ENCODE data around the gene FBXL17. TPM values are rescaled to one million over a fixed set of nuclear protein-coding genes. Genes with fewer than 3 reads are reported as not detected.

FBXL17 gene
- total RNA-seq, 2 experiments from 2014 or later = 9.6 to 9.8 TPM

- Mint-ChIP-seq H3K27ac (no peak overlapping the region), H3K9me3 (no peaks in the 10 kb centered on the region), H3K27me3 (no peaks in the 10 kb centered on the region), H3K4me3 (no peak overlapping the region), H3K4me1 (peaks cover 13% of the 10 kb centered on the region), H3K36me3 (ENCODE audit: low read depth) (no peaks in the 10 kb centered on the region)
- CTCF ChIA-PET = no interaction called here
- DNase-seq = no peak
- POLR2A ChIA-PET = no interaction called here
Measured at GRCh38 chr5:108386345-108387061, 4.6 kb upstream of the FBXL17 start.

GRCh38 chr5:108384741-108385140 lies 2.8 kb upstream of the FBXL17 start:
- no peak for DNase-seq
- ChIA-PET CTCF (no interaction called here), POLR2A (no interaction called here)
- H3K27ac Mint-ChIP-seq = no peak overlapping the region
- H3K4me3 Mint-ChIP-seq = no peak overlapping the region
- peaks cover 15% of the 10 kb centered on the region for H3K4me1 Mint-ChIP-seq
- H3K36me3 Mint-ChIP-seq (ENCODE audit: low read depth) = no peaks in the 10 kb centered on the region
- no peaks in the 10 kb centered on the region for H3K27me3 Mint-ChIP-seq
- H3K9me3 Mint-ChIP-seq = no peaks in the 10 kb centered on the region

- Mint-ChIP-seq H3K4me3 (peak overlapping the region; percentile 78), H3K27me3 (no peaks in the 10 kb centered on the region), H3K27ac (peak overlapping the region; percentile 94), H3K4me1 (peaks cover 31% of the 10 kb centered on the region), H3K36me3 (ENCODE audit: low read depth) (peaks cover 7% of the 10 kb centered on the region), H3K9me3 (peaks cover 4% of the 10 kb centered on the region)
- peak; percentile 14 for DNase-seq
- ChIA-PET POLR2A (interaction anchor here (0.7 kb wide), 1 partner anchor 403 kb away, joined by 4 read pairs; no protein-coding TSS in a partner anchor), CTCF (interaction anchor here (2.1 kb wide), 1 partner anchor 10 kb away, joined by 5 read pairs; no protein-coding TSS in a partner anchor)
Measured at GRCh38 chr5:108382784-108383330, 959 bp upstream of the FBXL17 start.

DNA sequence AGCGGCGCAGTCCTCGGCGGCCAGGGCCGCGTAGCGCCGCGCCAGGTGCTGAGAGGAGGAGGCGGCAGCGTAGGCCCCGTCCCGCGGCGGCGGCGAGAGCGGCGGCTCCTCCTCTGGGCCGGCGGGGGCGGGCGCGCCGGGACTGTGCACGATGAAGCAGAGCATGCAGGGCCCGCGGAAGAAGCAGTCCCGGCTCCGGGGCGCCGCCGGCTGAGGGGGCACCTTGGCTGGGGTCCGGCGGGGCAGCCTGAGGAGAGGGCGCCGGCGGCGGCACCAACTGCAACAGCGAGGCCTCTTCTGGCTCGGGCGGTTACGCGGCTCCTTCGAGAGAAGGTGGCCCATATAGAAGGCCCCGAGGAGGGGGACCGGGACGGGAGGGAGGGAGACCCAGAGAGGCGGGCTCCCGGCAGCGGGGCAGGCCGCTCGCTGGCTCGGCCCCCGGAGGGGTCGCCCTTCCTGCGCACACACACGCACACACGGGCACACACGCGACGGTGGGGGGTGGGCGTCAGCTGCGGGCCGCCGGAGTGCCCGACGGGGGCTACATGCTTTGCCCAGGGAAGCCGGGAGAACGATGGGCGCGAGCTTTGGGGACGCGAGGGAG lies 446 bp downstream of the FBXL17 start:
- H3K4me1 Mint-ChIP-seq = peaks cover 31% of the 10 kb centered on the region
- DNase-seq = peak; percentile 79
- H3K9me3 Mint-ChIP-seq = peaks cover 11% of the 10 kb centered on the region
- POLR2A ChIA-PET = interaction anchor here (0.5 kb wide), 1 partner anchor 1307 kb away, joined by 3 read pairs; no protein-coding TSS in a partner anchor
- H3K27ac Mint-ChIP-seq = peak overlapping the region; percentile 94
- no peaks in the 10 kb centered on the region for H3K27me3 Mint-ChIP-seq
- H3K4me3 Mint-ChIP-seq = peak overlapping the region; percentile 78
- CTCF ChIA-PET = interaction anchor here (0.5 to 2.1 kb wide), 2 partner anchors 12 to 304 kb away, joined by 3 to 5 read pairs; no protein-coding TSS in a partner anchor
- H3K36me3 Mint-ChIP-seq (ENCODE audit: low read depth) = peaks cover 18% of the 10 kb centered on the region

DNA sequence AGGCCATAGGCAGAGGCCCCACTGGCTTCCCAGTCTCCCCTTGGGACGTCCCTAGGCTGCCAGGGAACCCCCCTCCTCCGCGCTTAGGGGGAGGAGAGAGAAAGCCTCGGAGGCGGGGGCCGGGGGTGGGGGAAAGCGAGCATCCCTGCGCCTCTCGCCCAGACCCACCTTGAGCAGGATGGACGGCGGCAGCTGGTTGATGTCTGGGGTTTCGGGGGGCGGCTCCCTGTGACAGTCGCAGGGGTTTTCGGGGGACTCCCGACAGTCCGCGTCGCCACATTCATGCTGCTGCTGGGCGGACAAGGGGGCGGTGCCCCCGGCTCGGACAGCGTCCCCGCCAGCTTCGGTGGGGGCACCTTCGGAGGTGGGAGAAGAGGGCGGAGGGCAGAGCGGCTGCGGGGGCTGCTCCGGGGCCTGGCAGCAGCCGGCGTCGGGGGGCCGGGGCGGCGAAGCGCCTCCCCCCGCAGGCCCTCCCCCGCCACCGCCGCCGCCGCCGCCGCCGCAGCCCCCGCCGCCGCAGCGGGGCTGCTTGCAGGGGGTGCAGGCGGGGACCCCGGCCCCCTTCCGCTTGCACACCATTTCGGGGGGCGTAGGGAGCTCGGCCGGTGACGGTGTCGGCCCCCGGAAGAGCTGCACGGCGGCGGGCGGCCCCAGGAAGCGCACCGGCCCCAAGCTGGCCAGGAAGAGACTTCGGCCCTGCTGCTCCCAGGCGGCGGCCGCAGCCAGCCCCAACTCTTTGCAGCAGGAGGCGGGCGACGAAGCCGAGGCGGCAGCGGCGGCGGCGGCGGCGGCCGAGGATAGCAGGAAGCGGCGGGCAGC lies 1.2 kb downstream of the FBXL17 start:
- Mint-ChIP-seq H3K9me3 (peaks cover 16% of the 10 kb centered on the region), H3K27me3 (no peaks in the 10 kb centered on the region), H3K4me1 (peaks cover 31% of the 10 kb centered on the region), H3K4me3 (peak overlapping the region; percentile 83), H3K36me3 (ENCODE audit: low read depth) (peaks cover 24% of the 10 kb centered on the region), H3K27ac (peak overlapping the region; percentile 94)
- CTCF ChIA-PET = interaction anchor here (0.5 kb wide), 1 partner anchor 303 kb away, joined by 3 read pairs; no protein-coding TSS in a partner anchor
- POLR2A ChIA-PET = no interaction called here
- DNase-seq = peak; percentile 35

GRCh38 chr5:108379722-108380530 lies 2.0 kb downstream of the FBXL17 start:
- Mint-ChIP-seq H3K4me1 (peaks cover 31% of the 10 kb centered on the region), H3K4me3 (peak overlapping the region; percentile 83), H3K27ac (peak overlapping the region; percentile 94), H3K9me3 (peaks cover 23% of the 10 kb centered on the region), H3K36me3 (ENCODE audit: low read depth) (peaks cover 27% of the 10 kb centered on the region), H3K27me3 (no peaks in the 10 kb centered on the region)
- no peak for DNase-seq
- ChIA-PET CTCF (no interaction called here), POLR2A (no interaction called here)

GRCh38 chr5:108375768-108376167 lies 6.1 kb downstream of the FBXL17 start:
- H3K9me3 Mint-ChIP-seq = peaks cover 42% of the 10 kb centered on the region
- no peak overlapping the region for H3K27ac Mint-ChIP-seq
- DNase-seq = no peak
- H3K36me3 Mint-ChIP-seq (ENCODE audit: low read depth) = peaks cover 47% of the 10 kb centered on the region
- no peaks in the 10 kb centered on the region for H3K27me3 Mint-ChIP-seq
- H3K4me1 Mint-ChIP-seq = peaks cover 19% of the 10 kb centered on the region
- no peak overlapping the region for H3K4me3 Mint-ChIP-seq
- ChIA-PET CTCF (no interaction called here), POLR2A (no interaction called here)

GRCh38 chr5:108373426-108373825 lies 8.5 kb downstream of the FBXL17 start:
- H3K4me1 Mint-ChIP-seq = peaks cover 6% of the 10 kb centered on the region
- CTCF ChIA-PET = no interaction called here
- H3K27ac Mint-ChIP-seq = no peak overlapping the region
- DNase-seq = no peak
- H3K9me3 Mint-ChIP-seq = peaks cover 39% of the 10 kb centered on the region
- POLR2A ChIA-PET = no interaction called here
- peaks cover 44% of the 10 kb centered on the region for H3K36me3 Mint-ChIP-seq (ENCODE audit: low read depth)
- no peaks in the 10 kb centered on the region for H3K27me3 Mint-ChIP-seq
- H3K4me3 Mint-ChIP-seq = no peak overlapping the region

- H3K36me3 Mint-ChIP-seq (ENCODE audit: low read depth) = peaks cover 40% of the 10 kb centered on the region
- H3K27me3 Mint-ChIP-seq = no peaks in the 10 kb centered on the region
- ChIA-PET CTCF (interaction anchor here (0.7 to 0.9 kb wide), 2 partner anchors 29 to 598 kb away, joined by 3 read pairs; no protein-coding TSS in a partner anchor), POLR2A (no interaction called here)
- no peak overlapping the region for H3K4me3 Mint-ChIP-seq
- peaks cover 3% of the 10 kb centered on the region for H3K4me1 Mint-ChIP-seq
- DNase-seq = no peak
- H3K27ac Mint-ChIP-seq = no peak overlapping the region
- H3K9me3 Mint-ChIP-seq = peaks cover 38% of the 10 kb centered on the region
Measured at GRCh38 chr5:108372369-108372768, 9.5 kb downstream of the FBXL17 start.

GRCh38 chr5:108371263-108371662 lies 10.6 kb downstream of the FBXL17 start:
- POLR2A ChIA-PET = no interaction called here

DNA sequence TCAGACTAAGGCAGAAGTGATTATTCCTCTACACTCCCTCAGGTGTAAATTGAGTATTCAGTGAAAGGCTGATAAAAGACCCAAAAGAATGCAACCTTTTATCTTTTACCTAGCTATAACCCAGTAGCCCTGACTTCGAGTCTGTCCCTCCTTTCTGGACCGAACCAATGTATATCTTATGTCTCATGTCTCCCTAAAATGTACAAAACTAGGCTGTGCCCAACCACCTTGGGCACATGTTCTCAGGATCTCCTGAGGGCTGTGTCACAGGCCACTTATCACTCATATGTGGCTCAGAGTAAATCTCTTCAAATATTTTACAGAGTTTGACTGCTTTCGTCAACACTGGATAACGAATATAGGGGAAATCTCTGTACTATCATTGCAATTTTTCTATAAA lies 12.7 kb downstream of the FBXL17 start:
- DNase-seq = no peak
- Mint-ChIP-seq H3K36me3 (ENCODE audit: low read depth) (peaks cover 20% of the 10 kb centered on the region), H3K9me3 (peaks cover 13% of the 10 kb centered on the region), H3K27me3 (no peaks in the 10 kb centered on the region), H3K4me3 (no peak overlapping the region), H3K4me1 (peaks cover 3% of the 10 kb centered on the region), H3K27ac (no peak overlapping the region)
- CTCF ChIA-PET = no interaction called here
- POLR2A ChIA-PET = no interaction called here

More at GRCh38 chr5:108371263-108371662, 10.6 kb downstream of the FBXL17 start:
- CTCF ChIA-PET = no interaction called here
- Mint-ChIP-seq H3K27me3 (no peaks in the 10 kb centered on the region), H3K9me3 (peaks cover 30% of the 10 kb centered on the region), H3K27ac (no peak overlapping the region), H3K4me3 (no peak overlapping the region), H3K36me3 (ENCODE audit: low read depth) (peaks cover 30% of the 10 kb centered on the region), H3K4me1 (peaks cover 3% of the 10 kb centered on the region)
- no peak for DNase-seq

- DNase-seq = no peak
- H3K4me1 Mint-ChIP-seq = peaks cover 3% of the 10 kb centered on the region
- no peak overlapping the region for H3K27ac Mint-ChIP-seq
- H3K27me3 Mint-ChIP-seq = no peaks in the 10 kb centered on the region
- H3K9me3 Mint-ChIP-seq = peaks cover 6% of the 10 kb centered on the region
- POLR2A ChIA-PET = no interaction called here
- CTCF ChIA-PET = no interaction called here
- no peak overlapping the region for H3K4me3 Mint-ChIP-seq
- H3K36me3 Mint-ChIP-seq (ENCODE audit: low read depth) = peaks cover 16% of the 10 kb centered on the region
Measured at GRCh38 chr5:108367679-108368334, 14.1 kb downstream of the FBXL17 start.

Data from activated CD4-positive, alpha-beta T cell treated with anti-CD3 and anti-CD28 coated beads, Interleukin-2, amount 10 ng/mL, durations not matched to agents 7 days and 5 days (primary cell).